ENCODE data around the gene RFLNA.

The RFLNA gene

GRCh38 chr12:124304314-124304790 is 9.5 kb downstream of the RFLNA start:
- DNase-seq, result no peak

GRCh38 chr12:124305136-124305535 is 10.2 kb downstream of the RFLNA start:
- no peak for DNase-seq

GRCh38 chr12:124305776-124306685 is 11.1 kb downstream of the RFLNA start:
- DNase-seq, result no peak

- DNase-seq, result no peak
These were observed 12.0 kb downstream of the RFLNA start for GRCh38 chr12:124306686-124307555.

- DNase-seq, result no peak
These were observed 12.6 kb downstream of the RFLNA start for GRCh38 chr12:124307556-124307825.

- no peak for DNase-seq
These were observed 13.8 kb downstream of the RFLNA start for GRCh38 chr12:124308741-124309140.

GRCh38 chr12:124309231-124309630 is 14.3 kb downstream of the RFLNA start:
- no peak for DNase-seq

- DNase-seq, result no peak
These were observed 14.9 kb downstream of the RFLNA start for GRCh38 chr12:124309744-124310143.

GRCh38 chr12:124310178-124310577 is 15.3 kb downstream of the RFLNA start:
- DNase-seq, result no peak

- DNase-seq, result no peak
These were observed 15.9 kb downstream of the RFLNA start for GRCh38 chr12:124310785-124311184.

GRCh38 chr12:124311292-124312109 is 16.6 kb downstream of the RFLNA start:
- no peak for DNase-seq

- no peak for DNase-seq
These were observed 17.7 kb downstream of the RFLNA start for GRCh38 chr12:124312601-124313000.

GRCh38 chr12:124314207-124314606 is 19.3 kb downstream of the RFLNA start:
- no peak for DNase-seq

- DNase-seq, result no peak
These were observed 19.9 kb downstream of the RFLNA start for GRCh38 chr12:124314766-124315165.

GRCh38 chr12:124315372-124316044 is 20.6 kb downstream of the RFLNA start:
- no peak for DNase-seq

GRCh38 chr12:124316257-124316900 is 21.5 kb downstream of the RFLNA start:
- DNase-seq, result no peak

- no peak for DNase-seq
These were observed 22.5 kb downstream of the RFLNA start for GRCh38 chr12:124317400-124317799.

GRCh38 chr12:124318278-124319020 is 23.6 kb downstream of the RFLNA start:
- no peak for DNase-seq

- DNase-seq, result no peak
These were observed 24.6 kb downstream of the RFLNA start for GRCh38 chr12:124319368-124320050.

GRCh38 chr12:124321040-124321481 is 26.2 kb downstream of the RFLNA start:
- peak; percentile 90 for DNase-seq

All from stimulated activated CD8-positive, alpha-beta memory T cell treated with anti-CD3 and anti-CD28 coated beads, Interleukin-4, amount 100 ng/mL, for 48 hours (primary cell).